Mucosa of descending colon (tissue), 3 donors: Measurements from ENCODE around the gene MICA. TPM values are rescaled to one million over a fixed set of nuclear protein-coding genes. Genes with fewer than 3 reads are reported as not detected.
"Not testable (repeated sequence)": the region's sequence is repeated elsewhere in the genome, so short reads cannot be mapped to it uniquely, and the experiment has no call there.

ENCODE experiments used
- ATAC-seq: fragments of 200-7000 bp; cut with Tn5 transposase; one replicate; pipeline ENCODE4 v1.9.1; 2020; ENCODE audit warnings: mild to moderate bottlenecking, moderate library complexity
- DNase-seq, 3 donors: peaks; one replicate each; pipeline ENCODE4 v3.0.0-alpha.2; 2020
- H3K36me3 ChIP-seq: fragments of 200-600 bp; one replicate; pipeline ENCODE4 v1.8.0; 2021; ENCODE audit warnings: low read depth, mild to moderate bottlenecking
- H3K4me1 ChIP-seq: fragments of 200-600 bp; one replicate; pipeline ENCODE4 v1.8.0; 2021; ENCODE audit warnings: low read depth, mild to moderate bottlenecking
- H3K4me3 ChIP-seq: fragments of 200-600 bp; one replicate; pipeline ENCODE4 v1.8.0; 2021; ENCODE audit warnings: mild to moderate bottlenecking
- H3K9me3 ChIP-seq: fragments of 200-600 bp; one replicate; pipeline ENCODE4 v1.8.0; 2021; ENCODE audit warnings: mild to moderate bottlenecking
- intact Hi-C, 2 donors: fragments of 100-400 bp; cut with DNase I in 1 of 2; cut with micrococcal nuclease in 1 of 2; formaldehyde crosslinking; loops; one replicate each; pipeline versions ENCODE4 v1.11.0 to v1.11.1; 2022; cut with DNase I, micrococcal nuclease
- total RNA-seq, 3 donors: library from RNA; stranded (reverse); fragmentation: NEBNext Ultra II Directional in 2 of 3; extraction: Animal tissue kit (Norgen Biotek cat#: 25700) in 2 of 3; gene quantifications; one replicate each; pipeline versions ENCODE4 v1.2.1 to v1.2.4, GENCODE V29; 2021 to 2023
- TF ChIP-seq, protein P1 (sequence below): fragments of 200-600 bp; IDR thresholded peaks from one replicate; pipeline ENCODE4 v1.8.0; 2022; ENCODE audit warnings: antibody characterized with exemption, mild to moderate bottlenecking
- donor health status: DM: no; HTN: no; CAD: no; lungs with moderate emphysema.
- donor health status: DM: no; HTN: no; CAD: no.
- donor health status: DM: no; HTN: yes; CAD: no.

MICA gene
- total RNA-seq, 3 donors from 2014 or later: 18.1 to 24.2 (median 20.7) TPM

DNA sequence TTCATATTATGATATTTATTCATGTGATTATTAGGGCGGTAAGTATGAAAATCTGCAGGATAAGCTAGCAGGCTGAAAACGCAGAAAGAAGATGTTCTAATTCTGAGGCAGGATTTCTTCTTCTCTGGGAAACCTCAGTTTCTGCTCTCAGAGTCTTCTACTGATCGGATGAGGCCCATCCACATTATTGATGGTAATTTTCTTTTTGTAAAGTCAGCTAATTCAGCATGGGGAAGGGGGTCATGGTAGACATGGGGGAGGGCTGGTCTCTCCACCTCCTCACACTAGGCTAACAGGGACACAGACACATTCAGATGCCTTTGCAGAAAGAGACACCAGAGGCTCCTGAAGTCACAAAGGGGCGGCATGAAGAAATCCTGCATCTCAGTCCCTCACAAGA lies 21.7 kb upstream of the MICA start:
- ATAC-seq (no peak), DNase-seq (no peak)
- H3K4me3 ChIP-seq: no peak overlapping the region
- no peaks in the 10 kb centered on the region for H3K36me3 ChIP-seq
- TF ChIP-seq, protein P1, sequence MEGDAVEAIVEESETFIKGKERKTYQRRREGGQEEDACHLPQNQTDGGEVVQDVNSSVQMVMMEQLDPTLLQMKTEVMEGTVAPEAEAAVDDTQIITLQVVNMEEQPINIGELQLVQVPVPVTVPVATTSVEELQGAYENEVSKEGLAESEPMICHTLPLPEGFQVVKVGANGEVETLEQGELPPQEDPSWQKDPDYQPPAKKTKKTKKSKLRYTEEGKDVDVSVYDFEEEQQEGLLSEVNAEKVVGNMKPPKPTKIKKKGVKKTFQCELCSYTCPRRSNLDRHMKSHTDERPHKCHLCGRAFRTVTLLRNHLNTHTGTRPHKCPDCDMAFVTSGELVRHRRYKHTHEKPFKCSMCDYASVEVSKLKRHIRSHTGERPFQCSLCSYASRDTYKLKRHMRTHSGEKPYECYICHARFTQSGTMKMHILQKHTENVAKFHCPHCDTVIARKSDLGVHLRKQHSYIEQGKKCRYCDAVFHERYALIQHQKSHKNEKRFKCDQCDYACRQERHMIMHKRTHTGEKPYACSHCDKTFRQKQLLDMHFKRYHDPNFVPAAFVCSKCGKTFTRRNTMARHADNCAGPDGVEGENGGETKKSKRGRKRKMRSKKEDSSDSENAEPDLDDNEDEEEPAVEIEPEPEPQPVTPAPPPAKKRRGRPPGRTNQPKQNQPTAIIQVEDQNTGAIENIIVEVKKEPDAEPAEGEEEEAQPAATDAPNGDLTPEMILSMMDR: no peak
- peaks cover 13% of the 10 kb centered on the region for H3K4me1 ChIP-seq
- intact Hi-C loops: no loop called here
- H3K9me3 ChIP-seq: no peaks in the 10 kb centered on the region

DNA sequence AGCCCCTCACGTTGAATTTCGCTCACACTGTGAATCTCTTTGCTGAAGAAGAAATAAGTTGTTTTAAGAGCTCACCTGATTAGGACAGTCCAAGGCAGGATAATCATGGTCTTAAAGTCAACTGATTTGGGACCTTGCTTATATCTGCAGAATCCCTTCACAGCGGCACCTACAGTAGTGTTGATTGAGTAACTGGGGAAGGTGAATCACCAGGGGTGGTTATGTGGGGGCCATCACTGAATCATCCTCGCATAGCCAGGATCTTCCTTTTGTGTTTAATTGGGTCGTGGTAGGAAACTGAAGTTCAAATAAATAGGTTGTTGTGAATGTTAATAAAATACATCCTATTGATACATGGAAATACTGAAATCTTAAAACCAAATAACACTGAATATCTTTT lies 20.2 kb upstream of the MICA start:
- intact Hi-C loops: no loop called here
- no peak for DNase-seq
- Histone ChIP-seq H3K9me3 (no peaks in the 10 kb centered on the region), H3K4me3 (no peak overlapping the region), H3K36me3 (no peaks in the 10 kb centered on the region), H3K4me1 (peaks cover 6% of the 10 kb centered on the region)
- ATAC-seq: no peak
- TF ChIP-seq, protein P1: no peak

DNA sequence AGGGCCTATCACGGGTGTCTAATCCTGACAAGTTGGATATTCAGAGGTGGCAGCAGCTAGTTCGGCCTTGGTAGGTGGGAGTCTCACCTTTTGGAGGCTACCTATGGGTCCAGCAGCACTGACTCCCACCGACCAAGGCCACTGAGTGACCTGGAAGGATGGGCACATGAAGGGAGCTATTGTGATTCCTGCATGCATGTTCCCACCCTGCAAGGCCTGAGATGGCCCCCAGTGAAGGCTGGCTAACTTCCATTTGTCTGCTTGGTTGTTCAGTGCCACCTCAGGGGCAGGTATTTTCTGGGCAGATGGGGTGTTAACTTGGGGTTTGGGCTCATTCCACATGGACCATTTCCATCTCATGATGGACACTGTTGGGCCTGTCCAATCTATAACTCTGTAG lies 18.4 kb upstream of the MICA start:
- H3K4me1 ChIP-seq: no peaks in the 10 kb centered on the region
- no peaks in the 10 kb centered on the region for H3K36me3 ChIP-seq
- ATAC-seq (no peak), DNase-seq (no peak)
- H3K4me3 ChIP-seq: no peak overlapping the region
- TF ChIP-seq, protein P1: no peak
- intact Hi-C loops: no loop called here
- no peaks in the 10 kb centered on the region for H3K9me3 ChIP-seq

DNA sequence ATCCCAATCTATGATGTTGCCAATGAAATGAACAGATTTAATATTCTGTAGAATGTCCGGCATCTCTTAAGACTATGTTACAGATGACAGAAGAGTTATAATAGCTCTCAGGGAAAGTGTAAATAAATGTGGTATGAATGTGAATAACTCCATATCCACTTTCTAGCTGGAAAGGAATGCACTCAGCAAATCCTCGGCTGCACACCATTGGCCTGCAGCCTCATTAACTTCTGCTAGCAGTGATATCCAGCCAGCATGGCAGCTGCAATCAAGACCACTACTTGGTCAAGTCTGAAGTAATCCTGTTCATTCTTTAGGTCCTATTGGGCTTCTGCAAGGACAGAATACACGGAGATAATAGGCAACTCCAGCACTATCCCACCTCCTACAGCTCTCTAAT lies 17.3 kb upstream of the MICA start:
- Histone ChIP-seq H3K4me3 (no peak overlapping the region), H3K9me3 (no peaks in the 10 kb centered on the region), H3K4me1 (no peaks in the 10 kb centered on the region), H3K36me3 (no peaks in the 10 kb centered on the region)
- TF ChIP-seq, protein P1: no peak
- ATAC-seq (no peak), DNase-seq (no peak)
- intact Hi-C loops: no loop called here

- Histone ChIP-seq H3K9me3 (no peaks in the 10 kb centered on the region), H3K4me1 (no peaks in the 10 kb centered on the region), H3K4me3 (no peak overlapping the region), H3K36me3 (no peaks in the 10 kb centered on the region)
- ATAC-seq (no peak), DNase-seq (no peak)
- intact Hi-C loops: no loop called here
- TF ChIP-seq, protein P1: no peak
Observed at GRCh38 chr6:31386977-31387376, 16.4 kb upstream of the MICA start.

DNA sequence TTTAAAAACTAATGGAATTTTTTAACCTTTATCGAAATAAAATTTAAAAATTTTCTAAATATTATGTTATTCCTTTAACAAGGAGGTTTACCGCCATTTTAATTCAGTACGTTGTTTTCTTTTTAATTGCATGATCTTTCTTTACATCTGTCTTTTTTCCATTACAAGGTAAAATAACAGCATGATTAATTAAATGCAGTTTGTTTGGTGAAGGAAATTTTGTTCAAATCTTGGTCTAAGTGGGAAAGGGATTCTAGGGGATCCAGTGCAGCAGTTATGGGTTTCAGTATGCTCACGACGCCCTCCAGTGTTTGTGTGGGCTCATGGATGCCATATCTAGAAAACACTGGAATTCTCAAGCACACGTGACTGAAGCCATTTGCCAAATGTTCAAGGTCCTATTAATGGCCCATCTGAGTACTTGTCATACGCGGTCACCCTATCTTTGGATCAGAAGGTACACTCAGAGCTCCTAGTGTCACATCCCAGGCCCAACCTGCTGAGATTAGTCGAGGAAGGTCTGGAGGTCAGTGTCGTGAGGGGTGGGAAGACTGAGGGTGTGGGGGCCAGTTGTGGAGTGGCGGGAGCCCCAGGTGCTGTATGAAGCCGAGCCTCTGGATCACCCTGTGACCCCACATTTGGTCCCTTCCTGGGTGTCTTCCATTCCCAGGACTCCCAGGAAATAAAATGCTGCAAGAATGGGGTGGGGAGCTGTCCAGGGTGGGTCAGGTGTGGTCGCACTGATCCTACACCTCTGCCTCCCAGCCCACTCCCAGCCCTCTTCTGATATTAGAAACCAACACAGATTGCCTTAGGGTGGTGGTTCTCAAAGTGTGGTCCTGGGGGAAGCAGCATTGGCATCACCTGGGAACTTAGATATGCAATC lies 14.2 kb upstream of the MICA start:
- H3K4me1 ChIP-seq, H3K4me3 ChIP-seq, intact Hi-C loops, DNase-seq, H3K36me3 ChIP-seq, H3K9me3 ChIP-seq: not testable (repeated sequence)
- ATAC-seq: peak; percentile 89

DNA sequence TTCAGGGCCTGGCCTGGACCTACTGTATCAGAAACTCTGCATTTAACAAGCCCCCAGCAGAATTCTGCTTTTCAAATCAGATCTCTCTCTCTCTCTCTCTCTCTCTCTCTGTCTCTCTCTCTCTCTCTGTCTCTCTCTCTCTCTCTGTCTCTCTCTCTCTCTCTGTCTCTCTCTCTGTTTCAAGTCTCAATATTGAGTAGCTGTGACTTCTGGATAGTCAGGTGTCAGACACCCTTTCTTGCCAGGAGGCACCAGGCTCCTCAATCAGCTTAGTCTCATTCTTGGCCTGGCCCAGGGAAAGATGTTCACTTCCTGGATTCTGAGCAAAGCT lies 13.6 kb upstream of the MICA start:
- DNase-seq, H3K9me3 ChIP-seq, ATAC-seq, H3K4me1 ChIP-seq, H3K36me3 ChIP-seq, intact Hi-C loops, H3K4me3 ChIP-seq: not testable (repeated sequence)
